ENCODE results near the gene MAB21L1.

The MAB21L1 gene

DNA sequence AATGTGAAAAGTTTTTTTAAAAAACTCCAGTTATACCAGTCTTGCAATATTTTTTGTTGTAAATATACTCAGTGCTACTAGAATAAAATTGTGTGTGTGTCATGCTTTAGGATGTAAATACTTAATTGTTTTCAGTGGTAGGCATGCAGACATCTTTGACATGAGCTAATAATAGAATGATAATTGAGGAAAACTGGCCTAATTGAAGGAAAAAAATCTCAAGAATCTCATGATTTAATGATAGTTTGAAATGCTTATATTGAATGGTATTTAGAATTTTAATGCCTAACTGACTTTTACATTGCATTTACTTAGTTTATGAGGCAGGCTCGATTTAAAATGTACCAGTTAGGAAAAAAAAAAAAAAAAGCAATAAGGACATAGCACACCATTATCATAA lies 3.2 kb upstream of the MAB21L1 start:
- DNase-seq (ENCODE audit: low read depth in 3 of 3, low spot score in 1 of 3) = no peak

DNA sequence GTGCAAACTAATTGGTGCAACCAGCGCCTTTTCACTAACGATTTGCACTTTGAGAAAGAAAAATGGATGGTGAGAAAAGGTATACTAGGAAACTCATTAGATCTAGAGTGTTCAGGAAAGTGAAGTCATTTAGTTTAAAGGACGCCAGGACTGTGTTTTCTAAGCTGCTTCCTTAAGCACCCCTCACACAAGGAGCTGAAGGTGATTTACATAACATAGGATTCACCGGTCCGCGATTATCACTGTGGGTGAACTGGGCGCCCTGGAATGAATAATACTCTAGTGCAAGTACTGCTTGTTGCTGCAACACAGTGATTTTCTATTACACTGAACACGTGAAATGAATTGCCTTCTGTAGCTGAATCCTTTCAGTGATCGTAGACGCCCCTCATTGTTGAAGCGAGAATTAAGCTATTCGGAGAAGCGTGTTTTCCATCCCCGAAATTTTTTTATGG lies 2.6 kb upstream of the MAB21L1 start:
- no peak for DNase-seq (ENCODE audit: low read depth in 3 of 3, low spot score in 1 of 3)

DNA sequence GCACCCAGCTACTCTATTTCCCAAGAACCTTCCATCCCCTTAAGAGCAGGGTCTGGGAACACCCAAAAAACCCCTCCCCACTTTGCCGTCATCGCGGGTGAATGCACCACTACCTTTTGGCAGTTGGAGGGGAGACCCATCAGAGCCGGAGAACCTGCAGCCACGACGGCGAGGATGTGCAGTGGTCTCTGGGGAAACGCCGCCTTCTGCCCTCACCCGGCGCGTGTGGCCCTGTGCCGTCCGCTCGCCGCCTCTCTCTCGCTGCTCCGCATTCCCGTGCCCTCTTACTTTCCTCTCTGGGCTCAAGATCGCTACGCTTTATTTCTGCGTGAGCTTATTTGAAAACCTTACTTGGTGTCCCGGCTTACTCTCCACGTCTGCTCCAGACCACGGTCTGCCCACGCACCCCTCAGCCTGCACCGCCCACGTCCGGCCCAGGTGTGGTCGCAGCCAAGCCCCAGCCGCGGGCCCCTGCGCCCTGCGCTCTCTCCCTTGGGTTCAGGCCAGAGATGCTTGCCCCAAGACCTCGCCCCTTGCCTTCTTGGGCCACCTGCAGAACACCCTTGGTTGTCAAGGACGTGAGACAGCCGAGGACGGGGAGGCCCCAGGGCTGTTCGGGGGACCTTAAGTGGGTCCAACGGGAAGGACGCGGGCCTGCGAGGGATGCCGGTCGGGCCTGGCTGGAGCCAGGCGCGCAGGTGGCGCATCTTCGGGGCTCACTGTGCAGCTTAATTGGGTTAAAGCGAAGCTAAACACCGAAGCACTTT lies 2.0 kb upstream of the MAB21L1 start:
- no peak for DNase-seq (ENCODE audit: low read depth in 3 of 3, low spot score in 1 of 3)

DNA sequence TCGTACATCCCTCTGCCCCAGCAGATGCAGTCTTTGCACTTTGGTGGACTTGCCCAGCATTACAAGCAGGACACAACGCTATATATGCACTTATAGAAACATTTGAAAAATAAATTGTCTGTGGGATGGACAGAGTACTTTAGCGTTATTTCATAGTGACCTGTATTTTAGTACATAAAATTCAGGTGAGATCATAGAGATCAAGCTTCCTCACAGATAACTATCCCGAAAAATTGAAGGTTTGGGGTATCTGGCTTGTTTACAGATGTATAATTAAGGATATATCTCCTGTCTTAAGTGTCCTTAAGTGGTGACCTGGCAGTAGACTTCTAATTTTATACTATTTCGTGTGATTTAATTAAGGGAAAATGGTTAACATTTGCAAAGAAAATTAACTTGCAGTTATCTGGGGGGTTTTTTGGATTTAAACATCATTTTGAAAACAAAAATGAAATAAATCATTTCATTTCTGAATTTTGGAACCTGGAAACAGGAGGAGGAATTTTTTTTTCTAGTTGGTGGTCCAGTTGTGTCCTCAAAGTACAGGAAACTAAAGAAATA lies 977 bp upstream of the MAB21L1 start:
- no peak for DNase-seq (ENCODE audit: low read depth in 3 of 3, low spot score in 1 of 3)

DNA sequence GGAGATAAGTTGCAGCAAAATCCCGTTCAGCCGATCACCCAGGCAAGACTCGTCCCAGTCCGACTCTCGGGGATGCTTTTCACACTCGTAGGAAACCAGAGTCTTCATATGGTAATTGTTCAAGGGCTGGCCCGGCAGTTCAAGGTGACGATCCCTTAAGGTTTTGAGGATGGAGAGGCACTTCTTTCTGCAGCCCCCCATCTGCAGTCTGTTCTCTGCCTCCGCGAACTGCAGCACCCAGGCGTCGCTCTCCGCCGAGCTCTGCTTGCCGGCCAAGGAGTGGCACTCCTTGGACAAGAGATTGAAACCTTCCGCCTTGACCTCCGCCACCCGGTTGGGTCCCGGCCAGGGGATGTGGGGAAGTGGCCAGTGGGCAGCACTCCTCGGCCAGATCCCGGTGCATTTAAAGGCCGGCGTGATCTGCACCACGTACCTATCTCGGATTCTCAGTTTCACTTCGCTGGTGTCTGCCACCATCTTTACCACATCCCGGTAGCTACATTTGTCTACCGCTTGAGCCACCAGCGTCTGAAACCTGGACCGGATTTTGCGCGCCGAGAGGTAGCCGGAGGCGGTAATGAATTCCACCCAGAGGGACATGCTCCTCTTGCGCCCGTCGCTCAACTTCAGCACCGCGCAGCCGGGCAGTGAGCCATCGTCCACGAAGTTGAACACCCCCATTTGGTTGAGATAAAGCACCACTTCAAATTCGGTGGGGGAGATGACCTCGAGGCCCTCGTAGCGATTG lies 1.1 kb downstream of the MAB21L1 start:
- no peak for DNase-seq (ENCODE audit: low read depth in 3 of 3, low spot score in 1 of 3)

DNA sequence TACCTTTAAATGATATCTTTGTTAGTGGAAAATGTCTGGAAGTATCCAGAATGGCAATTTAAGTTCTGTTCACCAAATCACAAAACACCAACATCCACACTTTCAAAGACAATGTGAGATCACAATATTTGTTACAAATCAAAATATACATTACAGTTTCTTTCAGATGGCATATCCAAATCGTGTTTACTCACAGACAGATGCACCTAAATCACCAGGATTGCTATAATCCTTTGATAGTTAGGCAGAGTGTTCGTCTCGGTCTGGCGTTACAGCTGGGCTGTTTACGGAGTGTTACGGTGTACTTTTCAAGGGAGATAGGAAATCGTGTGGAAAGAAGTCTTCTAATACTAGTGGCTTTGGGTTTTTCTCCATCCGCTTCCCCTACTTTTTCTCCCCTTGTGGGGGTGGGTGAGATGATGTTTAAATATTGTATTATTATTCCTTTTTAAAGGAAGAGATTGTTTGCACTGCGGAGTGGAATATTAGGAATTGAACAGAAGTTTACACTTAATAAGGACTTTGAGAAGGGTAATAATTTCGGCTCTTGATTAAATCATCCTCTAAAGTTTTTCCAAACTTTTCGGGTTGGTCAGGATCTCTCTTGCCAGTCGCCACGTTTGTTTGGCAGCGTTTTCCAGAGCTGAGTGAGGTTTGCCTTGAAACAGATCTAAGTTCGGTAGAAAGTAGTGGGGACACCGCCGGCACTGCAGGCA lies 1.8 kb downstream of the MAB21L1 start:
- no peak for DNase-seq (ENCODE audit: low read depth in 3 of 3, low spot score in 1 of 3)

DNA sequence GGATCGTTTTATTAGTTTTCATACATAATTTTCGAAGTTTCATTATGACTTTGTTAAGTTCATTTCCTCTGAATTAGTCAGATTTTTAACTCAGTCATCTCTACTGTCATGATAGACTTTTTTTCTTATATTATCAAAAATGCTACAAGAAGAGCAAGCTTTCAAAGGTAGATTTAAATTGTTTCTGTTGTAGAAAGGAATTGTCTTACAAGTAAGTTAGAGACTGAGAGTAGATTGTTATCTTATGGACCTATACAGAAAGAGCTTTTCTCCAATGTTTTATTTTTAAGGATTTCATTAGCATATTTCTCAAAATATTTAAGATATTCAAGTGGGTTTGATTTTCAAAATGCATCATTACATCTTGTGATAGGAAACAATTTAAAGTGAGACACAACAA lies 2.7 kb downstream of the MAB21L1 start:
- DNase-seq (ENCODE audit: low read depth in 3 of 3, low spot score in 1 of 3) = no peak

DNA sequence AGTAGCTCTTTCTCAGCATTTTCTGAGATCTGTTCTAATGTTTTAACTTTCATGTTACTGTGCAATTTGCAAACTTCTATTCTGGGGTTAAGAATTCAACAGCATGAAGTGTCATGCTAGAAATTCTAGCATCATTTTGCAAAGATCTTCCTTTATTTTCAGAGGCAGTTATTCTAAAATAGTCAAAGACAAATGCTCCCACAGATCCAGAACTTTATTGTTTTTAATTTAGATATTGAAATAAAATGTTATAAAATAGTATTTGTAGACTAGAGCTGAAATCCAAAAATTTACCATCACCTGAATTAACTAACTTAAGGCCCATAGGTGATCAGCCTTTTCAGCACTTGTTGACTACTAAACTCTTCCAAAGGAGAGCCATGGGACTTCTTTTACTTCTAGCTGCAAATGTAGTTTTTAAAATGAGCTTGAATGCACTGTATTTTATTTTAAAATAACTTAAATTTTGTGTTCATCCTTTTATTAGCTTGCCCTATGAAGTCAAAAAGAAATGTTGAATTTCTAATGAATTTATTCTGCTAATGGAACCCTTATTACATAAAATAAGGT lies 3.2 kb downstream of the MAB21L1 start:
- no peak for DNase-seq (ENCODE audit: low read depth in 3 of 3, low spot score in 1 of 3)

DNA sequence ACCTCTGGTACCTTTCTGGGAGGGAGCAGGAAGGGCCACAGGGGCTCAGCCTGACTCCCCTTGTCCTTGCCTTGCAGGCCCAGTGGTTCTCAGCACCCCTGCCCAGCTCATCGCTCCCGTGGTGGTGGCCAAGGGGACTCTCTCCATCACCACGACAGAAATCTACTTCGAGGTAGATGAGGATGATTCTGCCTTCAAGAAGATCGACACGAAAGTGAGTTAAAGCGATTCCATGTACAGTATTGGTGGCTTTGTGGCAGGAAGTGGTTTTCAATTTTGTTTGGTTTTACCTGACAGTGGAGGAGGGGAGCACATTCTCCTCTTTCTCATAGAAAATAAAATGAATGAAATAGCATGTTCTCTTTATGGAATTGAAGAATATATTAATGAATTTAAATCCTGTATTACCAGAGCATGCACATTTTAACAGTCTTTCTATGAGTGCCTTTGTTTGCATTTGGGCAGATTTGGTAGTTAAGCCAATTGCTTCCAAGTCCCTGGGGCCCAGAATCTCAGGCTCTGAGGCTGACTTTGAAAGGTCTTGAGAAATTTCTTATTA lies 4.1 kb downstream of the MAB21L1 start:
- DNase-seq (ENCODE audit: low read depth in 3 of 3, low spot score in 1 of 3) = no peak

DNA sequence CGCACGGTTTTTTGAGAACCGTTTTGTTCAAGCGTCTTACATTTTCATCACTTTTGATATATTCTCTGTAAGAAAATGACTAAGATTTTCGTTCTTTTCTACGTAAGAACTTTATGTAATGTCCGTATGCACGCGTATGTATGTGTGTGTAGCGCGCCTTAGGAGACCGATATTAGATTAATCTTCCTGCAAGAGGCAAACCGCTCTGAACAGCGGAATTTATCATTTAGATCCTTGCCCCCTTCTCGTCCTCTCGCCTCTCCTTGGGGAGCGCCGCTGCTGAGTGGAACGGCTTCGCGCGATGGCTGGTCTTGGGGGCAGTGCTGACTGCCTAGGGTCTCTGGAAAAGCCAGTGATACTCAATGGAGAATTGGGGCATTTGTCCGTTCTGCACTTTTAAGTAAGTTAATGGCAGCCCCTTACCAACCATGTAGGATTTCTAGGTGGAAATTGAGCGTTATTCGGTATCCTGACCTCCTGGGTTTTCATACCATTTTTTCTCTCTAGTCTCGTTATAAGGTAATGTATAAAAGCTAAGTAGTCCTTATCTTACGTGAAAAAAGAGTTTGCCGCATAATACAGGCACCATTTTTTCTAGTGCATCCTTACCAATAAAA lies 4.7 kb downstream of the MAB21L1 start:
- DNase-seq (ENCODE audit: low read depth in 3 of 3, low spot score in 1 of 3) = no peak

DNA sequence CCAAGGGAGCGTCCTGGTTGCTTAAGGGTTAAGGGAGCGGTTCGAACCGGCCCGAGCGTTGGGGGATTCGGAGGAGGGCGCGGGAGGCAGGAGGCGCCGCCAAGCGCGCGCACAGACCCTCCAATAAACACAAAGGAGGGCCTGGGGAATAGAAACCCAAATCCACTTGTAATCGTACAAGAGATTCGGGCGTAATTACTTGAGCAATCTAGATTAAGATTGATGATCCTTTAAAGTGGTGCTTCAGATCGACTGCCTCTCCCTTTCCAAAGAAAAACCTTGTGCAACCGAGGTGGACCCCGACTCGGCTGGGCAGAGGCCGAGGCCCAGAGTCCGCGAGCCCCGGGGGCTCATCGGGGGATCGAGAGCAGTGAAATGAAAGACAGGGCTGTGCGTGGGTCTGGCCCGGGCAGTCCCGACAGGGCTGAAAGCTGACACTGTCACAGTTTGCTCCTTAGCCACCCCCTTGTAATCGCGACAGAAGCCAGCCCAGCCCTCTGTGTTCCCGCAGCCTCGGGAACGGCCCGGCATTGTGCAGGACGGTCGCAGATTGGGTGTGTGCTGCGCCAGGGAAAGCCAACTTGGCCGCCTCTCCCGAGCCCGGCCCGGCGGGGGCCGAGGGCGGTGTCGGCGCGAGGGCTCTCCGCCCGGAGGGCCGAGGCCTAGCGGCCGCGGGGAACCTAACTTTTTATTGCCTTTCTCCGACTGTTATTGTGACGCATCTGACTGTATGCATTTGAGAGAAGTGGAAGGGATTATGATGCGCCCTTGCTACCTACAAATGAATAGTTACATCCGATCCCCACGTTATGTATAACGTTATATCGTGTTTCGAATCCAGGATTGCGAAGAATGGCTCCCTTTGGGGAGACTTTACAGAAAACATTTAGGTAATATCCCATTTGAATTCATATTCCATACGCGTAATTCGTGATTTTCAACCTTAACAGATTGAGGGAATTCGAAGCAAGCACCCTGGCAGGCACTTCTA lies 5.5 kb downstream of the MAB21L1 start:
- DNase-seq (ENCODE audit: low read depth in 3 of 3, low spot score in 1 of 3) = no peak

DNA sequence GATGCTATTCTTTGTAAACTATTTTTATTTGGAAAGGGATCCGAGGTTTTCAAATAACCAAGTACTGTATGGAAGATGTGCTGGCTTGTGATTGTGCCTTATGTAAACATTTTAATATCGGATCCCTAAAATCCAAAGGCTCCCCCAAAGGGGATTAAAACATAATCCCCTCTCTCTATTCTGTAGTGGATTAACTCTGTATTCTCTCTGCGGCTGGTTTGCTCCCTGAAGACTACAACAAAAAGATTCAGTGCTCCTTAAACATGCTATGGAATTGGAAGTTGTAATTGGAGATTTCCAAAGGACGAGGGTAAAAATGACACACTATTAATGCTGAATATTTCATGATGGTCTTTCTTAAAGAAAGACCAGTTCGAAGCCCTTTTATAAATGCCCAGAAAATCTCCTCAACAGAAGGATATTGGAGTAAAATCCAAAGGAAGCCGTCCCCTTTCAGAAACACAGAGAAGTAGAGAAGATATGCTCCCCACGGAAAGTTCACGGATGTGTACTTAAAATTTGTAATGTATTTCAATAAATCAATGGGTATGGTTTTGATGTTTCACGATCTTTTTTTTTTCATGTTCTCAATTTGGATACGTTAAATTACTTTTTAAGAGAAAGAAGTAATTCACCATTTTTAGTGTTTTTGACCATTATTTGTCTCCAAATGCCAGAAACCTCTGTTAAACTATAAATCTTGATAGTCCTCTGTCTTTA lies 6.5 kb downstream of the MAB21L1 start:
- DNase-seq (ENCODE audit: low read depth in 3 of 3, low spot score in 1 of 3) = no peak

DNA sequence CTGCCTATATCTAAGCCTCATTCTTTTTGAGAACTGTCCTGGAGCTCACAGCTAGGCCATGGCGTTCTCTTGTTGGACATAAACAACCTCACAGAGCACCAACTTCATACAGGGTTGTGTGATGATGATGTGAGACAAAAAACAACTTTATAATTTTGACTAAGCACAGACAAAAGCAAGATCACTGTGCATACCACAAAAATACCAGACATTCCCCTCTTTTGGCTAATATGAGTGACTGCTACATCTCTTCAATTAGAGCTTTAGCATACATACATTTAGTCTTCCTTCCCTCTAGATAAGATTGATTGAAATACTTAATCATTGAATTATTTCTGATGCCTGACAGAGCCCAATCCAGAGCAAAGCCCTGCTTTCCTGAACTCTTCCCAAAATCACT lies 8.3 kb downstream of the MAB21L1 start:
- no peak for DNase-seq (ENCODE audit: low read depth in 3 of 3, low spot score in 1 of 3)

DNA sequence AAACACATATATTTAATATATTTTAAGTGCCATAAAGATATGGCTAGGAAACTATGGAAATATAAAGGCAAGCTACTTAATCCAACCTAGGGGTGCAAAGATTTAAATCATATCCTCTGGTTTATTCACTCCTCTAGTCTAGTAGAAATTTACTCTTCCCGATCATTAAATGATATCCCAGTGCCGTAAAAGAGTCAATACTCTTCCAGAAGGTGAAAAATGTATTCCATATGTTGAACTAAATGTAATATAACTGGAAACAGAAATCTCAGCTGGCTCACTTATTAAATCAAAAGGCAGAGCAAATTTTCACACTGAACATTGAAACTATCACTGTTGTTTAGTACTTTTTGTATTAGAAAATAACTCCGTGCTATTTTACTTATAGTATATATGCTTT lies 11.1 kb downstream of the MAB21L1 start:
- DNase-seq (ENCODE audit: low read depth in 3 of 3, low spot score in 1 of 3) = no peak

DNA sequence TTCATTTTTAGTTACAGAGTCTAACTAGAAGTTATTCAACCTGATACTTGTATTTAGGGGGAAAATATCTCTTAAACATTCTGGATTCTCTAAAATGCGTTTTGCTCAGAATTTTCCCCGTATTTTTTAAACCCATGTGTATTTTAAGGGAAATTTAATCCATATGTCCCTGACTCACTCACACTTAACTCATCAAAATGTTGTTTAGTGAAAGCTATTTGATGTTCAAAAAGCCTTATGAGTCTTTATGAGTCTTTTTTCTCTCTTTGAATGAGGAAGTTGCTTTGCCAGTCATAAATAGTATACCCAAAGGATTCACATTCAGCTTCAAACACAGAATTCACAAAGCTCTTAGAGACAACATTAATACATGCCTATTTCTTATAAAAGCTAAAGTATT lies 16.4 kb downstream of the MAB21L1 start:
- no peak for DNase-seq (ENCODE audit: low read depth in 3 of 3, low spot score in 1 of 3)

DNA sequence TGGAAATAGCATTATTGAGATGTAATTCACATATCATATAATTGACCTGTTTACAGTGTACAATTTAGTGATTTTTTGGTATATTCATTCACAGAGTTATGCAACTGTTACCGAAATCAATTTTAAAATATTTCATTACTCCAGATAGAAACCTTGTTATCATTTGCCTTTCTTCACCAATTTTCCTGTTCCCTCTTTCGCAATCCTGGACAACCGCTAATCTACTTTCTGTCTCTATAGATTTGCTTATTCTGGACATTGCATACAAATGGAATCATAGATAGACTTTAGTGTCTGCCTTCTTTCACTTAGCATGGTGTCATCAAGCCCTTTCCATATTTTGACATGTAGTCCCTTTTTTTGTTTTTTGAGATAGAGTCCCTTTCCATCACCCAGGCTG lies 19.2 kb downstream of the MAB21L1 start:
- DNase-seq (ENCODE audit: low read depth in 3 of 3, low spot score in 1 of 3) = no peak

DNA sequence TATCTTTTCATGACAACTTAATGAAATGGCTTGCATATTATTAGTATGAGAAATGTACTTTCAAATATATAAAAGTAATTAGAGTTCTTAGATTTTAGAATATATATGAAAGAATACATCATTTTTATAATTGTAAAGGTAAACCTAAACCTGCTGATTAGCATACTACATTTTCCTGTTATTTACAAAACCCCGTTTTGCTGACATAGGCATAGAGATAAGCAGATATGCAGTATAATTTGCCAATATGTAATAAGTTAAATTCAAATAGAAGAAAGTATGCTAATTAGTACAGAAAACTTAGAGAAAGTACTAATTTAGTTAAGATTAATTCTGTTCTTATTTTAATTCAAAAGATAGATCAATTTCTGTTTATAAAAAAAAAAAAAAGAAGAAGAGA lies 21.5 kb downstream of the MAB21L1 start:
- DNase-seq (ENCODE audit: low read depth in 3 of 3, low spot score in 1 of 3) = no peak

DNA sequence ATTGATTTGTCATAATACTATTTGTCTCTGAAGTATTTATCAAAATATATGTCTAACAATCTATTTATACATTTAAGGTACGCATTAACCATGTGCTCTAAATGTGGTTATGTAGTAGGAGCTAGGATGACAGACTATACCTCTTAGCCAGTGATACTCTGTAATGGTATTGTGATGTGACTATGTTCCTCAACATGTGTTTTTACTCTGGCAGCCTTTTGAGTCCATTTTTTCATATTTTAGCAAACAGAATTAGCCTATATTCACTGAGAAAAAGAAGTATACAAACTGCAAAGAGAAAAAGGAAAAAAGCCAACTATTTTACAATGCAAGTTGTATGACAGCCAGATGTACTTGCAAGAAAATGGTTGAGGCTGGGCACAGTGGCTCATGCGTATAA lies 26.7 kb downstream of the MAB21L1 start:
- DNase-seq (ENCODE audit: low read depth in 3 of 3, low spot score in 1 of 3) = no peak

DNA sequence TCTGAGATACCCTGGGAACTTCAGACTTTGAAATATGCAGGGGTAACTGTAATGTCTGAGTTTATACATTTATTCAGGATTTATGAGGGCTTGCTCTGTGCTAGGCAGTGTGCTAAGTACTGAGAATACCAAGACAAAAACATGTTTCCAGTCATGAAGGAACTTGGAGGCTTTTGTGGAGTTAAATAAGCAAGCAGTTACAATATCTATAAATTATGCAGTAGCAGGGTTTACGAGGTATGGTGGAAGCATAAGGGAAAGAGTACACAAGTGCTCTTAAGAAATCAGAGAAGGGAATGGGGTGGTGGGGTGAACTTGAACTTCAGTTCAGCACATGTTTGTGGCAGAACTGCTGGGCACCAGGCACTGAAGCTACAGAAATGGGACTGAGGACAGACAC lies 28.0 kb downstream of the MAB21L1 start:
- no peak for DNase-seq (ENCODE audit: low read depth in 3 of 3, low spot score in 1 of 3)
